Subcutaneous abdominal adipose tissue (tissue), 5 donors: ENCODE measurements around the gene CHRNA5.
"Not testable (repeated sequence)": the region's sequence is repeated elsewhere in the genome, so short reads cannot be mapped to it uniquely, and the experiment has no call there.

Experiments used
- H3K27ac ChIP-seq: one replicate; pipeline ENCODE4 v1.7.0; 2013; ENCODE audit warnings: low read depth, mild to moderate bottlenecking, inconsistent platforms, low read length, moderate library complexity
- H3K27me3 ChIP-seq, 5 donors: one replicate each; pipeline ENCODE4 v1.7.0; 2013; ENCODE audit warnings: low read length in 5 of 5, inconsistent platforms in 1 of 5; ENCODE audit not compliant: control insufficient read depth in 5 of 5, insufficient read depth in 4 of 5
- H3K36me3 ChIP-seq, 5 donors: one replicate each; pipeline ENCODE4 v1.7.0; 2013; ENCODE audit warnings: low read length in 5 of 5; ENCODE audit not compliant: control insufficient read depth in 5 of 5, insufficient read depth in 5 of 5
- H3K4me1 ChIP-seq, 5 donors: one replicate each; pipeline ENCODE4 v1.7.0; 2013; ENCODE audit warnings: low read length in 5 of 5, mild to moderate bottlenecking in 3 of 5, moderate library complexity in 1 of 5; ENCODE audit not compliant: control insufficient read depth in 5 of 5, insufficient read depth in 5 of 5
- H3K4me3 ChIP-seq, 5 donors: one replicate each; pipeline ENCODE4 v1.7.0; 2013; ENCODE audit warnings: low read length in 5 of 5, low read depth in 1 of 5
- H3K9ac ChIP-seq, 5 donors: one replicate each; pipeline ENCODE4 v1.7.0; 2013; ENCODE audit warnings: low read length in 5 of 5, mild to moderate bottlenecking in 4 of 5, moderate library complexity in 3 of 5
- H3K9me3 ChIP-seq, 5 donors: one replicate each; pipeline ENCODE4 v1.7.0; 2013; ENCODE audit warnings: low read length in 5 of 5; ENCODE audit not compliant: control insufficient read depth in 5 of 5
- donor health status: healthy.
- donor health status: healthy.
- donor health status: healthy.
- donor health status: healthy.
- donor health status: healthy.

The CHRNA5 gene

GRCh38 chr15:78599189-78599588 is 33.9 kb downstream of the CHRNA5 start:
- H3K36me3 ChIP-seq = no peaks in the 10 kb centered on the region
- no peaks in the 10 kb centered on the region for H3K4me1 ChIP-seq
- H3K9me3 ChIP-seq = no peaks in the 10 kb centered on the region
- H3K9ac ChIP-seq = no peak overlapping the region
- H3K27ac ChIP-seq = no peak overlapping the region
- H3K27me3 ChIP-seq = peaks cover 0 to 16% (median 3%) of the 10 kb centered on the region in 5 donors
- H3K4me3 ChIP-seq = no peak overlapping the region

GRCh38 chr15:78603467-78603866 is 38.1 kb downstream of the CHRNA5 start:
- Histone ChIP-seq H3K9me3 (no peaks in the 10 kb centered on the region), H3K36me3 (no peaks in the 10 kb centered on the region), H3K27ac (no peak overlapping the region), H3K4me1 (no peaks in the 10 kb centered on the region), H3K27me3 (peaks cover 0 to 18% (median 8%) of the 10 kb centered on the region in 5 donors), H3K9ac (no peak overlapping the region), H3K4me3 (no peak overlapping the region)

DNA sequence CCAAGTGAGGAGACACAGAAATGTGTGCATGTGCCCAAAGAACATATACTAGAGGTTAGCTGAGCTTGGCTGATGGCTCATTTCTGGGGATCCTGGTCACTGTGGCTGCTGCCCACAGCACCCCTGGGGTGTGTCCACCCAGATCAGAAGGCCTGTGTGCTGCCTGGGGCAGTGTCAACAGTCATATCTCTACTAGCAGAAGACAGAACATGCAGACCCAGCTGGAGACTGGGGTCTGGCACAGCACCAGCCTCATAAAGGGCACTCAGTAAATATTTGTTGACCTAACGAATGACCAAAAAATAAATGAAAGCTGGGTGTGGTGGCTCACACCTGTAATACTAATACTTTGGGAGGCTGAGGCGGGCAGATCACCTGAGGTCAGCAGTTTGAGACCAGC is 39.1 kb downstream of the CHRNA5 start:
- Histone ChIP-seq H3K4me1 (no peaks in the 10 kb centered on the region), H3K27ac (no peak overlapping the region), H3K4me3 (no peak overlapping the region), H3K9ac (no peak overlapping the region), H3K27me3 (peaks cover 0 to 18% (median 8%) of the 10 kb centered on the region in 5 donors), H3K9me3 (no peaks in the 10 kb centered on the region), H3K36me3 (no peaks in the 10 kb centered on the region)

- Histone ChIP-seq H3K9me3 (no peaks in the 10 kb centered on the region), H3K9ac (no peak overlapping the region), H3K27me3 (peaks cover 0 to 18% (median 8%) of the 10 kb centered on the region in 5 donors), H3K36me3 (no peaks in the 10 kb centered on the region), H3K4me3 (no peak overlapping the region), H3K27ac (no peak overlapping the region), H3K4me1 (no peaks in the 10 kb centered on the region)
These were observed 39.9 kb downstream of the CHRNA5 start for GRCh38 chr15:78605201-78605600.

DNA sequence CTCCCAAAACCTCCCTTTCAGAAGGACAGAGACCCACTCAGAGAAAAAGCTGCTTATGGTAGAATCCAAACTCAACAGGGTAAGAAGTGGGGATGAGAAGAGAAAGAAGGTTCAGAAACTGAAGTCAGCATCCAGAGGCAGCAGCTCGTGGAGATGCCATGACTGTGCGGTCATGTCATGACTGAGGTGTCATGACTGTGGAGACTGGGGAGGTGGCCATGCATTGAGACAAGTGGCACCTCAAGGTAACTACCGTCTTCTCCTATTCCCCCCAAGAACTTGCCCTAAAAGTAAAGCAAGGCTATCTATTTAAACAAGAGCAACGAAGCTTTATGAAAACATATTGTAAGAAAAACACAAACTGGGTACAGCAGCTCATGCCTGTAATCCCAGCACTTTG is 40.4 kb downstream of the CHRNA5 start:
- no peak overlapping the region for H3K9ac ChIP-seq
- H3K9me3 ChIP-seq = no peaks in the 10 kb centered on the region
- H3K4me3 ChIP-seq = no peak overlapping the region
- no peaks in the 10 kb centered on the region for H3K36me3 ChIP-seq
- H3K4me1 ChIP-seq = no peaks in the 10 kb centered on the region
- no peak overlapping the region for H3K27ac ChIP-seq
- peaks cover 0 to 18% (median 8%) of the 10 kb centered on the region in 5 donors for H3K27me3 ChIP-seq

GRCh38 chr15:78609551-78609950 is 44.2 kb downstream of the CHRNA5 start:
- H3K27me3 ChIP-seq, H3K9me3 ChIP-seq, H3K27ac ChIP-seq, H3K4me3 ChIP-seq, H3K36me3 ChIP-seq, H3K9ac ChIP-seq, H3K4me1 ChIP-seq: not testable (repeated sequence)

DNA sequence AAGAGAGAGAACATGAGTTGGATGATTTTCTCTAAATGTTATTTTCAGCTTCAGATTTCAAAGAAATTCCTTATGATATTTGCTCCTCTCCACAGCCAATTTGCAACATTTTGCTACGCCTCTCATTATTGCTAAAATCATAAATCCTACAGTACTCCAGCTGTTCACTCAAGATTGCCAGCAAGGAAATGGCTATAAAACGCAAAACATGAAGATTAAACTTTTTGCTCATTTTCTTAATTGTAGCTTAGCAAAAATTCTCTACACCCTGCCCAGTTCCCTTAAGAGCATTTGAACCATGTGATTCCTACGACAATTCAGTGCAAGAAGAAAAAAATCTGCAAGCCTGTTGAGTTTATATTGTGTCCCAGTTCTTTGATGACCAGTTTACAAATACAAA is 48.7 kb downstream of the CHRNA5 start:
- no peak overlapping the region for H3K9ac ChIP-seq
- peaks cover 4 to 8% (median 6%) of the 10 kb centered on the region in 5 donors for H3K27me3 ChIP-seq
- H3K4me1 ChIP-seq = peaks cover 0 to 11% (median 6%) of the 10 kb centered on the region in 5 donors
- H3K9me3 ChIP-seq = no peaks in the 10 kb centered on the region
- no peak overlapping the region for H3K27ac ChIP-seq
- H3K36me3 ChIP-seq = no peaks in the 10 kb centered on the region
- H3K4me3 ChIP-seq = no peak overlapping the region

GRCh38 chr15:78615151-78615589 is 49.9 kb downstream of the CHRNA5 start:
- no peaks in the 10 kb centered on the region for H3K9me3 ChIP-seq
- peaks cover 2 to 16% (median 9%) of the 10 kb centered on the region in 5 donors for H3K4me1 ChIP-seq
- peaks cover 15 to 20% (median 17%) of the 10 kb centered on the region in 5 donors for H3K27me3 ChIP-seq

GRCh38 chr15:78616506-78616905 is 51.2 kb downstream of the CHRNA5 start:
- peaks cover 17 to 29% (median 24%) of the 10 kb centered on the region in 5 donors for H3K27me3 ChIP-seq
- no peaks in the 10 kb centered on the region for H3K9me3 ChIP-seq
- no peak overlapping the region for H3K9ac ChIP-seq
- peaks cover 2 to 22% (median 17%) of the 10 kb centered on the region in 5 donors for H3K4me1 ChIP-seq
- no peak overlapping the region for H3K27ac ChIP-seq
- no peaks in the 10 kb centered on the region for H3K36me3 ChIP-seq
- H3K4me3 ChIP-seq = no peak overlapping the region

More at GRCh38 chr15:78615151-78615589, 49.9 kb downstream of the CHRNA5 start:
- no peaks in the 10 kb centered on the region for H3K36me3 ChIP-seq
- H3K9ac ChIP-seq = no peak overlapping the region
- H3K4me3 ChIP-seq = no peak overlapping the region
- no peak overlapping the region for H3K27ac ChIP-seq

DNA sequence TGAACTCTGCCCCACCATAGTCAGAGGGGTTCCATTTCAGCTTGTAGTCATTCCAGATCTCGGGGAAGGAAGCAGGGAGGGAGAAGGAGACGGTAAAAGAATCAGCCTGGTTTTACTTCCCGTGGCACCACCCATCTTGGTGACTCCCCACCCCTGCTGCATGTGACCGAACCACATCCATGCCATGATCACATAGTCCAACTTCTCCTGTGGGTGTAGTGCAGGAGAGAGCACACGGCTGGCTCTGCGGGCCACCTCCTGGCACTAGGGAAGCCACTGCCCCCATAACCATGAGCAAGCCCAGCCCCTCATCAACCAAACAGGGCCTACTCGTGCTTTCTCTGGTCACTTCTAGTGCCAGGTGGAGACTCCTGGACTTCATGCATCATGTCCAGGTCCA is 51.8 kb downstream of the CHRNA5 start:
- Histone ChIP-seq H3K4me1 (peaks cover 2 to 22% (median 17%) of the 10 kb centered on the region in 5 donors), H3K9ac (no peak overlapping the region), H3K27ac (no peak overlapping the region), H3K9me3 (no peaks in the 10 kb centered on the region), H3K36me3 (no peaks in the 10 kb centered on the region), H3K4me3 (no peak overlapping the region), H3K27me3 (peaks cover 21 to 35% (median 28%) of the 10 kb centered on the region in 5 donors)
